OCI-LY1 (cell line): ENCODE data around the gene STKLD1.

ENCODE experiments used
- H2AFZ ChIP-seq: fragments of 200-600 bp; sonication (generic), shearing (Covaris generic); 2 replicates; pipeline ENCODE4 v1.6.0; 2014; ENCODE audit warnings: antibody characterized with exemption, mild to moderate bottlenecking, low read length
- H3F3A ChIP-seq: fragments of 200-600 bp; sonication (generic), shearing (Covaris generic); 2 replicates; pipeline ENCODE4 v1.6.0; 2014; ENCODE audit warnings: mild to moderate bottlenecking, antibody characterized with exemption, low read length, moderate library complexity; ENCODE audit not compliant: insufficient read depth
- H3K27ac ChIP-seq: fragments of 200-600 bp; sonication (generic); 2 replicates; pipeline ENCODE4 v1.5.1; 2014; ENCODE audit warnings: low read length, mixed run types, mild to moderate bottlenecking, low read depth; ENCODE audit not compliant: poor library complexity, severe bottlenecking
- H3K27me3 ChIP-seq: fragments of 200-600 bp; sonication (generic); 2 replicates; pipeline ENCODE4 v1.6.0; 2014; ENCODE audit warnings: antibody characterized with exemption, mild to moderate bottlenecking, low read length, moderate library complexity; ENCODE audit not compliant: insufficient read depth
- H3K36me3 ChIP-seq: fragments of 200-600 bp; sonication (generic); 2 replicates; pipeline ENCODE4 v1.6.1; 2014; ENCODE audit warnings: mild to moderate bottlenecking, antibody characterized with exemption, low read length, moderate library complexity, mixed read lengths; ENCODE audit not compliant: insufficient read depth
- H3K4me1 ChIP-seq: fragments of 200-600 bp; sonication (generic); 2 replicates; pipeline ENCODE4 v1.5.1; 2014; ENCODE audit warnings: mild to moderate bottlenecking, low read length, moderate library complexity; ENCODE audit not compliant: insufficient read depth, severe bottlenecking
- H3K4me2 ChIP-seq: fragments of 200-600 bp; sonication (generic), shearing (Covaris generic); 2 replicates; pipeline ENCODE4 v1.6.1; 2014; ENCODE audit warnings: low read length
- H3K4me3 ChIP-seq: fragments of 200-600 bp; sonication (generic); 2 replicates; pipeline ENCODE4 v1.5.1; 2014; ENCODE audit warnings: low read length, low read depth, mild to moderate bottlenecking, mixed read lengths; ENCODE audit not compliant: poor library complexity, severe bottlenecking
- H3K79me2 ChIP-seq: fragments of 200-600 bp; shearing (Covaris generic); 2 replicates; pipeline ENCODE4 v1.6.1; 2016; ENCODE audit warnings: mixed run types, low read length, mixed read lengths; ENCODE audit not compliant: insufficient read depth
- H3K9ac ChIP-seq: fragments of 200-600 bp; sonication (generic), shearing (Covaris generic); 2 replicates; pipeline ENCODE4 v1.6.1; 2014; ENCODE audit warnings: mild to moderate bottlenecking, low read length, mixed read lengths
- H3K9me2 ChIP-seq: fragments of 200-600 bp; sonication (generic), shearing (Covaris generic); 2 replicates; pipeline ENCODE4 v1.6.1; 2014; ENCODE audit warnings: low read depth, mild to moderate bottlenecking, low read length, mixed read lengths
- H3K9me3 ChIP-seq: fragments of 200-600 bp; shearing (Covaris generic); 2 replicates; pipeline ENCODE4 v1.6.1; 2014; ENCODE audit warnings: low read length, mixed read lengths
- H4K20me1 ChIP-seq: fragments of 200-600 bp; sonication (generic), shearing (Covaris generic); 2 replicates; pipeline ENCODE4 v1.6.0; 2016; ENCODE audit warnings: mild to moderate bottlenecking, low read length; ENCODE audit not compliant: insufficient read depth
- CTCF ChIP-seq: fragments of 200-600 bp; sonication (generic), shearing (Covaris generic); IDR thresholded peaks from 2 replicates; pipeline ENCODE4 v1.5.1; 2017; ENCODE audit warnings: mild to moderate bottlenecking, antibody characterized with exemption, low read length, moderate library complexity, mixed read lengths
- EZH2 ChIP-seq: fragments of 200-600 bp; sonication (generic), shearing (Covaris generic); IDR thresholded peaks from 2 replicates; pipeline ENCODE4 v1.8.0; 2017; ENCODE audit warnings: borderline replicate concordance, mixed run types, mild to moderate bottlenecking, antibody characterized with exemption, low read length, moderate library complexity, mixed read lengths

Gene STKLD1

GRCh38 chr9:133452562-133452961 is 76.4 kb downstream of the STKLD1 start:
- Histone ChIP-seq H3K9ac (no peak overlapping the region), H2AFZ (no peak overlapping the region), H3K27ac (no peak overlapping the region), H4K20me1 (no peaks in the 10 kb centered on the region), H3K4me3 (no peak overlapping the region), H3K9me2 (no peaks in the 10 kb centered on the region), H3K36me3 (no peaks in the 10 kb centered on the region), H3K27me3 (peaks cover 11% of the 10 kb centered on the region), H3K9me3 (no peaks in the 10 kb centered on the region), H3F3A (no peaks in the 10 kb centered on the region), H3K4me1 (no peaks in the 10 kb centered on the region), H3K4me2 (no peak overlapping the region), H3K79me2 (no peaks in the 10 kb centered on the region)
- TF ChIP-seq EZH2 (no peak), CTCF (no peak)

DNA sequence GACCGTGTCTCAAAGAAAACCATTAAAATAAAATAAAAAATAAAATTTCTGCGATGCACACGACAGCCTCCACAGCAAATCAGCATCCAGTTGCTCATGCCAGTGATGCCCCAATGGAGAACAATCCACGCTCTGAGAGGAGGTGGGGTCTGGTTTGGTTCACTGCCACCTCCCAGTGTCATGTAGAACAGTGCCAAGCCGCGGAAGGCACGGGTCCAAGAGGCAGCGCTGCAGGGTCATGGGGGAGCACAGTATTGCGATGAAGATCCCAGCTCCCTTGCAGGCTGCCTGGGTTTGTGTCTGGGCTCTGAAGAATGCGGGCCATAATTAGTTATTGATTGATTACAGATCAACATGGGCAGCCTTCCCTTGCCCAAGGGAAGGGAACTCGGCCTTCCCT is 77.5 kb downstream of the STKLD1 start:
- Histone ChIP-seq H3K4me1 (no peaks in the 10 kb centered on the region), H3K9me2 (no peaks in the 10 kb centered on the region), H3K9ac (no peak overlapping the region), H3K36me3 (no peaks in the 10 kb centered on the region), H3K9me3 (no peaks in the 10 kb centered on the region), H3K4me3 (no peak overlapping the region), H3F3A (no peaks in the 10 kb centered on the region), H2AFZ (no peak overlapping the region), H3K4me2 (no peak overlapping the region), H4K20me1 (no peaks in the 10 kb centered on the region), H3K27me3 (peaks cover 11% of the 10 kb centered on the region), H3K79me2 (no peaks in the 10 kb centered on the region), H3K27ac (no peak overlapping the region)
- no peak for TF ChIP-seq CTCF
- no peak for TF ChIP-seq EZH2

DNA sequence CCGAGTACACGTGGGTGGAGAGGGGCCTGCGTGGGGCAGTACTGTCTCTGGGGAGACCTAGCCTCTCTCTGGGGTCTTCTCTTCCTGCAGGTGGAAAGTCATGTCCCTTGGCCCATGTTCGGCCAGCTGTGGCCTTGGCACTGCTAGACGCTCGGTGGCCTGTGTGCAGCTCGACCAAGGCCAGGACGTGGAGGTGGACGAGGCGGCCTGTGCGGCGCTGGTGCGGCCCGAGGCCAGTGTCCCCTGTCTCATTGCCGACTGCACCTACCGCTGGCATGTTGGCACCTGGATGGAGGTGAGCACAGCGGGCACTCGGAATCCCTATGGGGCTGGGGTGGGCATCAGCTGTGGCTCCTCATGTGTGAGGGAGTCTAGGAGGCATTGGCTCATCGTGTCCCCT is 78.2 kb downstream of the STKLD1 start:
- H3K4me3 ChIP-seq: no peak overlapping the region
- TF ChIP-seq CTCF (no peak), EZH2 (no peak)
- H3K9ac ChIP-seq: no peak overlapping the region
- H3F3A ChIP-seq: no peaks in the 10 kb centered on the region
- no peaks in the 10 kb centered on the region for H3K9me3 ChIP-seq
- H3K36me3 ChIP-seq: no peaks in the 10 kb centered on the region
- H4K20me1 ChIP-seq: no peaks in the 10 kb centered on the region
- H3K79me2 ChIP-seq: no peaks in the 10 kb centered on the region
- H3K4me2 ChIP-seq: no peak overlapping the region
- H3K9me2 ChIP-seq: no peaks in the 10 kb centered on the region
- H2AFZ ChIP-seq: no peak overlapping the region
- peaks cover 7% of the 10 kb centered on the region; the same call in 1 of the 2 replicates for H3K27me3 ChIP-seq
- H3K27ac ChIP-seq: no peak overlapping the region
- peaks cover 5% of the 10 kb centered on the region for H3K4me1 ChIP-seq
